ENCODE results near the gene TPK1. TPM values are rescaled to one million over a fixed set of nuclear protein-coding genes. Genes with fewer than 3 reads are reported as not detected.

Gene TPK1
- total RNA-seq, 1 experiment from 2014 or later = 3.1 TPM

GRCh38 chr7:144717720-144718119 is 118.1 kb downstream of the TPK1 start:
- H4K5ac ChIP-seq (ENCODE audit: insufficient read length, low read depth, low read length) = no peak overlapping the region
- no peak overlapping the region for H3T11ph ChIP-seq (ENCODE audit: low read length)
- H3K14ac ChIP-seq (ENCODE audit: insufficient read depth, low read length) = no peak overlapping the region
- DNase-seq = no peak
- no peak overlapping the region for H3K56ac ChIP-seq (ENCODE audit: insufficient read length, low read depth, low read length)
- H3K23ac ChIP-seq (ENCODE audit: insufficient read length, low read depth, low read length) = no peak overlapping the region
- H3K4me3 Mint-ChIP-seq = no peak overlapping the region
- no peak overlapping the region for H3K4me2 ChIP-seq (ENCODE audit: insufficient read depth, insufficient read length, low read length)
- no peak overlapping the region for H2BK5ac ChIP-seq (ENCODE audit: insufficient read length, low read length)
- no peak overlapping the region for H4K91ac ChIP-seq (ENCODE audit: insufficient read length, low read depth, low read length)
- H3K79me1 ChIP-seq (ENCODE audit: insufficient read depth, low read depth, low read length, poor library complexity, severe bottlenecking) = no peaks in the 10 kb centered on the region
- no peak overlapping the region for H2BK15ac ChIP-seq (ENCODE audit: low read depth, low read length)
- no peak overlapping the region for H3K27ac ChIP-seq (ENCODE audit: insufficient read length, low read depth, low read length)
- no peaks in the 10 kb centered on the region for H3K9me3 ChIP-seq (ENCODE audit: control insufficient read depth, low read depth, low read length)
- no peak overlapping the region for H2AFZ ChIP-seq (ENCODE audit: low read length)
- no peak overlapping the region for H3K9ac ChIP-seq (ENCODE audit: extremely low read depth, insufficient read length, low read length)
- no peaks in the 10 kb centered on the region for H4K20me1 ChIP-seq (ENCODE audit: control insufficient read depth, insufficient read depth, insufficient read length)
- H3K27me3 Mint-ChIP-seq (ENCODE audit: low read depth) = no peaks in the 10 kb centered on the region
- no peak overlapping the region for H3K4ac ChIP-seq (ENCODE audit: low read depth, low read length)
- peaks cover 7 to 12% of the 10 kb centered on the region in 2 experiments for H3K4me1 Mint-ChIP-seq
- H2BK12ac ChIP-seq (ENCODE audit: insufficient read length, low read depth, low read length) = no peak overlapping the region
- no peaks in the 10 kb centered on the region; the same call in 1 of the 2 replicates for H3K4me1 ChIP-seq (ENCODE audit: insufficient read depth, low read length)
- no peaks in the 10 kb centered on the region for H3K79me2 ChIP-seq (ENCODE audit: insufficient read depth, low read length)
- peaks cover 7 to 17% (median 8%) of the 10 kb centered on the region in 3 experiments; a peak in 6 of 7 replicates for H3K36me3 Mint-ChIP-seq (ENCODE audit: insufficient read depth in 1 of 3, low read depth in 3 of 3)
- H3K23me2 ChIP-seq (ENCODE audit: insufficient read length, low read depth, low read length, poor library complexity, severe bottlenecking) = no peaks in the 10 kb centered on the region
- no peak overlapping the region for H3K18ac ChIP-seq (ENCODE audit: insufficient read length, low read depth, low read length)
- no peaks in the 10 kb centered on the region for H3K27me3 ChIP-seq (ENCODE audit: insufficient read depth, low read length)
- no peak for TF ChIP-seq CTCF (conservative IDR thresholded peaks at IDR 0.05)
- WGBS (ENCODE audit: extremely low coverage, insufficient read length, low lambda C conversion rate) = no CpG with 5 or more reads among the region's 1 CpG
- H2BK20ac ChIP-seq (ENCODE audit: low read depth, low read length, poor library complexity, severe bottlenecking) = no peak overlapping the region
- H4K8ac ChIP-seq (replicated peaks; ENCODE audit: insufficient read length, low read depth, low read length) = no peak overlapping the region
- peaks cover 8 to 10% of the 10 kb centered on the region in 2 experiments for H3K9me3 Mint-ChIP-seq
- H2AK5ac ChIP-seq (ENCODE audit: insufficient read length, low read length) = no peak overlapping the region
- no peak overlapping the region for H2BK120ac ChIP-seq (ENCODE audit: low read depth, low read length, poor library complexity, severe bottlenecking)
- H3K27ac Mint-ChIP-seq = no peak overlapping the region

Data from H9 (cell line).